Heart right ventricle (tissue), 16 donors: ENCODE data around the gene CTDSP1. TPM values are rescaled to one million over a fixed set of nuclear protein-coding genes. Genes with fewer than 3 reads are reported as not detected.
A peak's percentile ranks its signal among the peaks of the same experiment; 100 is the strongest.

ENCODE experiments used
- ATAC-seq, 8 donors: fragments of 200-7000 bp; cut with Tn5 transposase; one replicate each; pipeline ENCODE4 v1.9.1; 2020; ENCODE audit warnings: mild to moderate bottlenecking in 8 of 8, moderate library complexity in 8 of 8, moderate number of reproducible peaks in 1 of 8
- DNase-seq, 2 donors: peaks; one replicate each; pipeline ENCODE4 v3.0.0-alpha.2; 2020
- H3K27ac ChIP-seq, 10 donors: fragments of 200-600 bp; sonication (generic) in 2 of 10; one replicate each; pipeline versions ENCODE4 v1.5.0 to v1.8.0; 2020 to 2022; ENCODE audit warnings: mild to moderate bottlenecking in 3 of 10
- H3K27me3 ChIP-seq, 7 donors: fragments of 200-600 bp; one replicate each; pipeline ENCODE4 v1.8.0; 2021 to 2022; ENCODE audit warnings: mild to moderate bottlenecking in 2 of 7
- H3K36me3 ChIP-seq, 9 donors: fragments of 200-600 bp; sonication (generic) in 1 of 9; one replicate each; pipeline versions ENCODE4 v1.5.0 to v1.8.0; 2020 to 2022; ENCODE audit warnings: mild to moderate bottlenecking in 2 of 9
- H3K4me1 ChIP-seq, 9 donors: fragments of 200-600 bp; sonication (generic) in 1 of 9; one replicate each; pipeline versions ENCODE4 v1.5.0 to v1.8.0; 2020 to 2022; ENCODE audit warnings: mild to moderate bottlenecking in 4 of 9
- H3K4me3 ChIP-seq, 10 donors: fragments of 200-600 bp; sonication (generic) in 2 of 10; one replicate each; pipeline versions ENCODE4 v1.5.0 to v1.8.0; 2020 to 2022; ENCODE audit warnings: mild to moderate bottlenecking in 7 of 10, moderate library complexity in 2 of 10
- H3K9me3 ChIP-seq, 11 donors: fragments of 200-600 bp in 10 of 11; sonication (generic) in 2 of 11; one replicate each; pipeline versions ENCODE4 v1.5.0 to v1.8.0; 2013 to 2022; ENCODE audit warnings: mild to moderate bottlenecking in 2 of 11, control low read depth in 1 of 11, moderate library complexity in 1 of 11
- CTCF ChIP-seq, 9 donors: fragments of 200-600 bp; sonication (generic) in 2 of 9; IDR thresholded peaks; one replicate each; pipeline versions ENCODE4 v1.5.0 to v1.8.0; 2021 to 2022; ENCODE audit warnings: antibody characterized with exemption in 9 of 9, mild to moderate bottlenecking in 5 of 9, moderate library complexity in 1 of 9
- WGBS, 2 donors: extraction: QIAGEN DNeasy Blood & Tissue Kit; methylation state at CpG; one replicate each; pipeline ENCODE4 v1.1.7; 2013; ENCODE audit warnings: inconsistent platforms in 1 of 2; 5-methylcytosine and 5-hydroxymethylcytosine counted together
- intact Hi-C, 10 donors: fragments of 100-400 bp; cut with DNase I; formaldehyde crosslinking; loops; one replicate each; pipeline versions ENCODE4 v1.11.1 to v1.14.2; 2022
- polyA plus RNA-seq, 2 donors: library from polyadenylated mRNA; stranded (reverse); fragments of 200-250 nt; gene quantifications; one replicate each; pipeline ENCODE4 v1.2.3, GENCODE V29; 2013
- total RNA-seq, 10 donors: library from RNA; stranded (reverse); fragmentation: NEBNext Ultra II Directional in 3 of 10; extraction: Animal tissue kit (Norgen Biotek cat#: 25700) in 3 of 10; gene quantifications; one replicate each; pipeline versions ENCODE4 v1.2.1 to v1.2.4, GENCODE V29; 2021 to 2023
- donor health status: Arrhythmogenic right ventricular cardiomyopathy.
- donor health status: ischemic (EF 13 %, LVEDD 7.1; RV severe dilation, severe dysfunction).
- donor health status: healthy with polysubstance abuse.
- donor health status: DM: no; HTN: yes; CAD: no.
- donor health status: DM: no; HTN: no; CAD: no.
- donor health status: ischemic (EF 25% LVEDD 6.9; RV normal size, moderate dysfunction).
- donor health status: ischemic (EF 25% LVEDD 5.7; RV mildly dilated, moderate dysfunction).
- donor health status: healthy.
- donor health status: DM: yes; HTN: yes; CAD: no.
- donor health status: Ischemic cardiomyopathy.
- donor health status: ischemic (EF 35%, LVEDD 5.7; RV mildly dilated, moderate dysfunction).
- donor health status: nonischemic (EF 11% LVEDD 7.7; RV severe dilation, severe dysfunction).
- donor health status: DM: yes; HTN: yes; CAD: no.
- donor health status: PGD.
- donor health status: ischemic (EF 29% LVEDD 5.4; RV normal size, mild dysfunction).
- donor health status: nonischemic (EF 23%, LVEDD 6.1; RV moderate dilation, normal function).

The CTDSP1 gene
- total and polyA plus RNA-seq, 12 donors: 77.9 to 118 (median 89.5) TPM

- intact Hi-C loops: loop anchor here in 3 of 10 donors (10.0 kb wide), 2 partner anchors 242 to 252 kb away; partner anchors contain the start of genes BCS1L (in 2 of the 3) and ZNF142 (in 2 of the 3)
- peaks cover 0 to 45% (median 37%) of the 10 kb centered on the region in 9 donors for H3K36me3 ChIP-seq
- peak overlapping the region in 5 of 10 donors; percentile 5 to 100 (median 100) for H3K27ac ChIP-seq
- H3K4me1 ChIP-seq: peaks cover 30 to 78% (median 64%) of the 10 kb centered on the region in 9 donors
- no peak for DNase-seq
- TF ChIP-seq CTCF (IDR thresholded peaks at IDR 0.05): no peak
- no peaks in the 10 kb centered on the region for H3K9me3 ChIP-seq
- peak overlapping the region in 4 of 10 donors; percentile 9 to 100 (median 88) for H3K4me3 ChIP-seq
- 66 to 70% methylated on average over 8 of the region's 8 CpGs for WGBS, 2 donors
- no peaks in the 10 kb centered on the region for H3K27me3 ChIP-seq
- no peak for ATAC-seq
Measured at GRCh38 chr2:218402491-218402901, 2.8 kb downstream of the CTDSP1 start.

GRCh38 chr2:218402911-218403411, 3.3 kb downstream of the CTDSP1 start:
- DNase-seq: no peak
- no peak for TF ChIP-seq CTCF (IDR thresholded peaks at IDR 0.05)
- H3K27me3 ChIP-seq: no peaks in the 10 kb centered on the region
- peak overlapping the region in 4 of 10 donors; percentile 5 to 100 (median 55) for H3K27ac ChIP-seq
- WGBS, 2 donors: 86 to 87% methylated on average over 26 of the region's 26 CpGs
- H3K4me3 ChIP-seq: no peak overlapping the region
- no peaks in the 10 kb centered on the region for H3K9me3 ChIP-seq
- H3K4me1 ChIP-seq: peaks cover 30 to 78% (median 64%) of the 10 kb centered on the region in 9 donors
- peaks cover 0 to 45% (median 37%) of the 10 kb centered on the region in 9 donors for H3K36me3 ChIP-seq
- ATAC-seq: no peak
- intact Hi-C loops: loop anchor here in 3 of 10 donors (10.0 kb wide), 2 partner anchors 242 to 252 kb away; partner anchors contain the start of genes BCS1L (in 2 of the 3) and ZNF142 (in 2 of the 3)

- no peak for TF ChIP-seq CTCF (IDR thresholded peaks at IDR 0.05)
- no peak for ATAC-seq
- WGBS, 2 donors: 81 to 82% methylated on average over 7 of the region's 7 CpGs
- intact Hi-C loops: loop anchor here in 3 of 10 donors (10.0 kb wide), 2 partner anchors 241 to 251 kb away; partner anchors contain the start of genes BCS1L (in 2 of the 3) and ZNF142 (in 2 of the 3)
- Histone ChIP-seq H3K4me1 (peaks cover 30 to 74% (median 59%) of the 10 kb centered on the region in 9 donors), H3K4me3 (no peak overlapping the region), H3K27ac (peak overlapping the region in 4 of 10 donors; percentile 36 to 91 (median 88)), H3K36me3 (peaks cover 0 to 45% (median 37%) of the 10 kb centered on the region in 9 donors), H3K27me3 (no peaks in the 10 kb centered on the region), H3K9me3 (no peaks in the 10 kb centered on the region)
- no peak for DNase-seq
Measured at GRCh38 chr2:218403810-218404209, 4.1 kb downstream of the CTDSP1 start.

GRCh38 chr2:218404351-218405085, 4.8 kb downstream of the CTDSP1 start:
- Histone ChIP-seq H3K27me3 (no peaks in the 10 kb centered on the region), H3K4me1 (peaks cover 30 to 69% (median 55%) of the 10 kb centered on the region in 9 donors), H3K27ac (peak overlapping the region in 9 of 10 donors; percentile 84 to 95 (median 92)), H3K4me3 (no peak overlapping the region), H3K36me3 (peaks cover 0 to 45% (median 37%) of the 10 kb centered on the region in 9 donors), H3K9me3 (no peaks in the 10 kb centered on the region)
- ATAC-seq: no peak
- no peak for DNase-seq
- no peak for TF ChIP-seq CTCF (IDR thresholded peaks at IDR 0.05)
- intact Hi-C loops: loop anchor here in 8 of 10 donors (5.0 to 10.0 kb wide), 6 partner anchors 58 to 253 kb away; partner anchors contain the start of genes BCS1L (in 3 of the 8) and ZNF142 (in 3 of the 8)
- WGBS, 2 donors: 65 to 68% methylated on average over 16 of the region's 16 CpGs
